MG63 (cell line): ENCODE measurements around the gene KLHL26. TPM values are rescaled to one million over a fixed set of nuclear protein-coding genes. Genes with fewer than 3 reads are reported as not detected.

Experiments used
- DNase-seq: peaks from one replicate; pipeline ENCODE4 v3.0.0-alpha.2; 2020
- H3K27me3 ChIP-seq: fragments of 250-450 bp; sonication (Bioruptor Pico); 2 replicates; pipeline ENCODE4 v1.5.1; 2020; ENCODE audit warnings: mild to moderate bottlenecking, moderate library complexity
- H3K36me3 ChIP-seq: fragments of 250-450 bp; sonication (Bioruptor Pico); 2 replicates; pipeline ENCODE4 v1.5.1; 2020; ENCODE audit warnings: mild to moderate bottlenecking, moderate library complexity
- H3K4me3 ChIP-seq: fragments of 250-450 bp; sonication (Bioruptor Pico); 2 replicates; pipeline ENCODE4 v1.5.1; 2020; ENCODE audit warnings: mild to moderate bottlenecking, moderate library complexity
- H3K9me3 ChIP-seq: fragments of 250-450 bp; sonication (Bioruptor Pico); 2 replicates; pipeline ENCODE4 v1.5.1; 2020; ENCODE audit warnings: mild to moderate bottlenecking, moderate library complexity
- total RNA-seq: library from RNA; depleted of rRNA; stranded (reverse); fragments of >200 nt; shearing (Covaris generic); gene quantifications from 2 replicates; pipeline ENCODE4 v1.2.3, GENCODE V29; 2014; ENCODE audit warnings: low replicate concordance

KLHL26 gene
- total RNA-seq, 1 experiment from 2014 or later = 8.6 TPM

DNA sequence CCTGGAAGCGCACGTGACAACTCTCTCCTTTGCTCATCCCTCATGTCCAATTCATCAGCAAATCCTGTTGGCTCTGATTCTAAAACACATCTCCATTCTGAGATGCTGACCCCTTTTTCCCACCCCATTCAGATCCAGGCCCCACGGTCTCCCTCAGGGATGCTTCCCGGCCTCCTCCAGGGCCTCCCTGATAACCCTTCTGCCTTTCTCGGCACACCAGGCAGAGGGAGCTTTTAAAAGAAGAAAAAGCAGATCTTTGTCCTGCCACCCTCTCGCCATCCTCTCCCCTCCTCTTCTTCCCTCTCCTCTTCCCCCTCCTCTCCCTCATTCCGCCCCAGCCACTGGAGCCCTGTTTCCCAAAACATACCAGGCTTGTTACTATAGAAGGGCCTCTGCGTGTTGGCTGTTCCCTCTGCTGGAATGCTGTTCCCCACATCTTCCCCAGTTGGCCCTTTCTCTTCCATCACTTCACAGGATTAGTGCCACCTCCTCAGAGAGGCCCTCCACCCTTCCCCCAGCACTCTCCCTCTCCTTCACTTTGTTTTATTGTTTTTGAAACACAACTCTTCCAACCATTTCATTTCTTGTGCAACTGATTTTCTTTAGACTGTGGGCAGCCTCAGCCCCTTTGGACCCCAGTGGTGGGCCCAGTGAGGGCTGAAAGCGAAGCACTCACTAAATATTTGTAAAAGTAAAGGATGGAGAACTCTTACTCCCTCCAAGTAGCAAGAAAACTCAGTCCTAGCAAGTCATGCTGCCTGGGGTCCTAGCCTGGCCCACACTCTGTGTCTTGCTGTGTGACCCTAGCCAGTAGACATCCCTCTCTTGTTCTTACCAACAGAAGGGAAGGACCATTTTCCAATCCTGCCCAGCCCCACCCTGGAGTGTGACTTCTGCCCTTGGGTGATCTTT is 27.8 kb upstream of the KLHL26 start:
- DNase-seq = no peak
- no peaks in the 10 kb centered on the region for H3K9me3 ChIP-seq
- H3K36me3 ChIP-seq = no peaks in the 10 kb centered on the region
- H3K4me3 ChIP-seq = no peak overlapping the region
- H3K27me3 ChIP-seq = peaks cover 57% of the 10 kb centered on the region

DNA sequence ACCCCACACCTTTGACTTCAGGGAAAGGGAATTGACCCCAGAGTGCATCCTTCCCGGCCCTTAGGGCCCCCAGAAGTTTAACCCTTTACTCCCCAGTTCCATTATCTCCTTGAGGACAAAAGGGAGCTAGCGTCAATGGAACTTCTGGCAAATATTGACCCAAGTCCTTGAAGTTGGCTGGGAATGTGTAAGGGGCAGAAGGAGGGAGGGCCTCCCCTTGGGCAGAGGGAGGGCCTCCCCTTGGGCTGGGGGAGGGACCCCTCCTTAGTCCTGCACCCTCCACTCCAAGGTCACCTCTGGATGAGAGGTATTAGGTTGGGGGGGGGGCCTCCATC is 27.1 kb upstream of the KLHL26 start:
- Histone ChIP-seq H3K27me3 (peaks cover 57% of the 10 kb centered on the region), H3K4me3 (no peak overlapping the region), H3K36me3 (no peaks in the 10 kb centered on the region), H3K9me3 (no peaks in the 10 kb centered on the region)
- no peak for DNase-seq

DNA sequence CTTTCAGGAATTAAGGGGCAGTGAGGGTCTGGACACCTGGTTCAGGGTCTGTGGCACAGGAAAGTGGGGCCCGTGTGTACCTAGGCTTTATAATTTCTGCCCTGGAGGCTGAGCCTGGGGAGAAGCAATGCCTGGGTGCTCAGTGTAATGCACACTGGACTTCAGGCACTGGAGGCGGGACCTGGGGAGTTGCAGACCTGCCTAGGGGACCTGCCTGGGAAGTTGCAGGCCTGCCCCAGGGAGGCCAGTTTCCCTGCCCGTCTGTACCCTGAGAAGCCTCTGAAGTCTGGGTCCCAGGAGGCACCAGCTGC is 26.6 kb upstream of the KLHL26 start:
- no peak overlapping the region for H3K4me3 ChIP-seq
- peaks cover 55% of the 10 kb centered on the region for H3K27me3 ChIP-seq
- H3K9me3 ChIP-seq = no peaks in the 10 kb centered on the region
- H3K36me3 ChIP-seq = no peaks in the 10 kb centered on the region
- DNase-seq = no peak

DNA sequence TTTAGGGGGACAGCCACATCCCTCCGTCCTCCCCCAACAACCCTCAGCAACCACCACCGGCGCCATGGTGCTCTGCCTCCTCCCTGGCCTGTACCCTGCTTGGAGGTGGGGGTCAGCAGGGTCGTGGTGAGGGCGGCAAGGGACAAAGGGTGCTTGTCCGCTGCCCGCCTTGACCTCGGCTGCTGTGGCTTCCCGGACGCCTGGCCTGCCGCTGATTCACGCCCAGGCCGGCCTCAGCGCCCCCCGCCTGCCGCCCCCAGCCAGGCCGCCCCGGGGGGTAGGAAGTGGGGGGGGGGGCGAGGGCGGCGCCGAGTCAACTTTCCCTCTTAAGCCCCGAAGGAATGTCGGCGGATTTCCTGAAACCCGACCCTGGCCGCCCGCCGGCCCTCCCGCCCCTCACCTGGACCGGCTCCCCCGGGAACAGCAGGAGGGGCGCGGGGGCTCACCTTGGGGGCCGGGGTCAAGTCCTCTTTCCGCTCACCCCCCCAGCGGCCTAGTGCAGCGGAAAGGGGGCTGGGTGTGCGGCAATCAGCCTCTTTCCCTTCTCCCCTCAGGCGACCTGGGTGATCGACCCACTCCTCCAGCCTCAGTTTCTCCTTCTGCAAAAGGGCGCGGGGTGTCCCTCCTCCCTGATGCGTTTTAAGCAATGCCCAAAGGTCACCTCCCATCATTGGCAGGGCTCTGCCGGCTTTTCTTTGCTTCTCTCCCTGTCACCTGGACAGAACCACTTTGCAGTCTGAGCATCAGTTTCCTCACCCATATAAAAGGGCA is 26.1 kb upstream of the KLHL26 start:
- Histone ChIP-seq H3K4me3 (no peak overlapping the region), H3K9me3 (no peaks in the 10 kb centered on the region), H3K36me3 (no peaks in the 10 kb centered on the region), H3K27me3 (peaks cover 52% of the 10 kb centered on the region)
- DNase-seq = no peak

DNA sequence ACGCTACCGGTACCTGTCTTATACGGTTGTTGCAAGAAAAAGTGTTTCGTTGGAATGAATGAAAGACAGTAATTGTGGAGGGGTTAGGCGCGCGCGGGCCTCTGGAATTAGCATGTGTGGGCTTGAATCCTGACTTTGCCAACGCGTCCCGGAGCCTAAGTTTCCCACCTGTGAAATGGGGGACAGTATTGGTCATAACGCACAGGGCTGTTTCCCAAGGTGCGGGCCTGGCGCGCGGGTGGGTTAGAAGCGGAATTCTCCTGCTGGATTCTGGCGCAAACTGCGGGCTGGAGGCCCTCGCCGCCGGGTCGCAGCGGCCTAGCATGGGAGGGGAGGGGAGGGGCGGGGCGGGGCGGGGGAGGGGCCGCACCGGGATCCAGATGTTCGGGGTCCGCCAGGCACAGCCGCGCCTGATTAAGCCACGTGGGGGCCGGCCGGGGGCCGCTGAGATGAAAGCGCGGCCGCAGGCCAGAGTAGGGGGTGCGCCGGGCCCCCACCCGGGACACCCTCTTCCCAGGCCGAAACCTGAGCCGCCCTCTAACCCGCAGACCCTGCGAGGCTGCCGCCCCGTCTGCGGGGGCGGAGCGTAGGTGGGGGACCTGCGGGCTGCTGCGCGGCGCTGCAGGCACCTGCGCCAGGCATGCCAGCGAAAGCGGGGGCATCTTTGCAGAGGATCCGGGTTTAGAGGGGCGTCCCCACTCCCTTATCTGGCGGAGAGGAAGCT is 25.3 kb upstream of the KLHL26 start:
- Histone ChIP-seq H3K27me3 (peaks cover 49% of the 10 kb centered on the region), H3K4me3 (no peak overlapping the region), H3K36me3 (no peaks in the 10 kb centered on the region), H3K9me3 (no peaks in the 10 kb centered on the region)
- no peak for DNase-seq

DNA sequence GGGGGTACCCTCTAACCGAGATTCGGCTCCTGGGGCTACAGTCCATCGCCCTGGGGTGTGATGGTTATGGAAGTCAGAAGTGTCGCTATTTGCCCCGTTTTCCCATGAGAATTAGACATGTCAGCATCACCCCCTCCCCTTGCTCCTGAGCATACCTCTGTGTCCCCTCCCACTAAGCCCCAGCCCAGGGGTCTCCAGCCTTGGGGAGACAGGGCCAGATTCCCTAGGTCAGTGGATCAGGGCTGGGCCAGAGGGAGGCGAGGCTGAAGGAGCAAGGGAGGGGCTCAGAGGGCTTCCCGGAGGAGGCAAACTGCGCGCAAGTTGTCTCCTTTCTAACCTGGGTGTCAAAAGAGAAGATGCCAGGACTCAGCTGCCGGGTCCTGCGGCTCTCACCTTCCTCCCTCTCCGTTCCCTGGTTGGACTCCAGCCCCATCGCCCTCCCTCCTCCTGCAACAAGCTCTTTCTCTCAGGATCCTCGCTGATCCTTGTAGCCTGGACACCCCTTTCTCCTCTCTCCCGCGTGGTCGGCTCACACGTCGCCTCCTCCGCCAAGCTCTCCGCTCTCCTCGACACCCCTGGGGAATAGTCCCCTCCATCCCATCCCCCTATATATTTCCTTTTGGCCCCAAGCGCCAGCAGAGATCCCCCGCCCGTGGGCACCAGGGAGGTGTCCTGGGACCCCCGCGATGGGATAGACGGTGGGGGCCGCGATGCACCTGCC is 24.6 kb upstream of the KLHL26 start:
- no peak for DNase-seq
- H3K27me3 ChIP-seq = peaks cover 48% of the 10 kb centered on the region
- H3K9me3 ChIP-seq = no peaks in the 10 kb centered on the region
- peak overlapping the region; percentile 24 for H3K4me3 ChIP-seq
- no peaks in the 10 kb centered on the region for H3K36me3 ChIP-seq

DNA sequence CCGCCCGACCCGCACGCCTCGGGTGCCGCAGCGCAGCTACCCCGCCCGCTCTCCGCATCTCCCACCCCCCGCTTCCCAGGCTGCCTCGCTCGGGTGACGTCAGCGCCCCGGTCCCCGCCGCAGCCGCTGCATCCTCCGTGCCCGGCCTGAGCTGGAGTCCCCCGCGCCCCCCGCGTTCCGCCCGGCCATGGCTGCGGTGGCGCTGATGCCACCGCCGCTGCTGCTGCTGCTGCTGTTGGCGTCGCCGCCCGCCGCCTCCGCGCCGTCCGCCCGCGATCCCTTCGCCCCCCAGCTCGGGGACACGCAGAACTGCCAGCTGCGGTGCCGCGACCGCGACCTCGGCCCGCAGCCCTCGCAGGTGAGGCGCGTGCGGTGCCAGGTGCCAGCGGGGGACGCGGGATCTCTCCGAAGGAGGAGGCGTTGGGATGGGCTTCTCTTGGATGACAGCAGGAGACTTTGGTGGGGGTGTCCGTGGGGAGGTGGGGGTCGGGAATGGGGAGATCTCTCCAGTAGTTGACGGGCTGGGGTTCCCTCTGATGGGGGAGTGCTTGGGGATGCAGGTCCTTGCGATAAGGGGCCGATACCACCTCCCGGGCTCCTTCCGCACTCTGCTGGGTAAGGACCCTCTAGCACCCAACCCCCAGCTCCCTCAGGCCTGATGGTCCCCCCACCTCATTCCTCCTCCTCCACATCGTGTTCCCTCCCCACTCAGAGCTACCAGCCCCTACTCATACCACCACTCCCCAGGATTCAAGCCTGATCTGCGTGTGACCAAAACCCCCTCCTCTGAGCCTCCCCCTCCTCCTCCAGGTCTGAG is 23.8 kb upstream of the KLHL26 start, which contains the start of gene TMEM59L:
Gene TMEM59L (plus strand): TSS at position 99 of the 817 bp plus-strand sequence. CDS start 89 bp downstream, at position 188.
- H3K9me3 ChIP-seq = no peaks in the 10 kb centered on the region
- H3K36me3 ChIP-seq = no peaks in the 10 kb centered on the region
- H3K27me3 ChIP-seq = peaks cover 41% of the 10 kb centered on the region
- DNase-seq = no peak
- H3K4me3 ChIP-seq = peak within 1 kb of the TSS; percentile 24

DNA sequence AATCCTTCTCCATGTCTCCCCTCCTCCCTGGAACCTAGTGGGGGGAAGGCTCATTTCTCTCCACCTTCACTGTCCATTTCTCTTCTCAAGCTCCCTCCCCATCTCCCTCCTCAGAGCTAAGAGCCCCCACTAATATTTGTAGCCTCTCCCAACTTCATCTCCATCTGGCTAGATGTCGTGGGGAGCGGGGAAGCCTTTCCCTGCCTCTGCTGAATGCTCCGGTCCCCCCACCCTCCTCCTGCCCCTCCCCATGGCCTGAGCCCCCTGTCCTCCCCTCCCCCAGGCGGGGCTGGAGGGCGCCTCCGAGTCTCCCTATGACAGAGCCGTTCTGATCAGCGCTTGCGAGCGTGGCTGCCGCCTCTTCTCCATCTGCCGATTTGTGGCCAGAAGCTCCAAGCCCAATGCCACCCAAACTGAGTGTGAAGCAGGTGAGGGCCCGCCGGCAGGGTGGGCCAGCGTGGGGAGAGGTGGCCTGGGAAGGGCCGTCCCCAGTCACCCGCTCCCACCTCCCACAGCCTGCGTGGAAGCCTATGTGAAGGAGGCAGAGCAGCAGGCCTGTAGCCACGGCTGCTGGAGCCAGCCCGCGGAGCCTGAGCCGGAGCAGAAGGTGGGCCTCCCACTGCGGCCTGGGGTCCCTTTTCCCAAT is 23.1 kb upstream of the KLHL26 start:
- Histone ChIP-seq H3K9me3 (no peaks in the 10 kb centered on the region), H3K36me3 (no peaks in the 10 kb centered on the region), H3K27me3 (peaks cover 36% of the 10 kb centered on the region), H3K4me3 (no peak overlapping the region)
- no peak for DNase-seq

DNA sequence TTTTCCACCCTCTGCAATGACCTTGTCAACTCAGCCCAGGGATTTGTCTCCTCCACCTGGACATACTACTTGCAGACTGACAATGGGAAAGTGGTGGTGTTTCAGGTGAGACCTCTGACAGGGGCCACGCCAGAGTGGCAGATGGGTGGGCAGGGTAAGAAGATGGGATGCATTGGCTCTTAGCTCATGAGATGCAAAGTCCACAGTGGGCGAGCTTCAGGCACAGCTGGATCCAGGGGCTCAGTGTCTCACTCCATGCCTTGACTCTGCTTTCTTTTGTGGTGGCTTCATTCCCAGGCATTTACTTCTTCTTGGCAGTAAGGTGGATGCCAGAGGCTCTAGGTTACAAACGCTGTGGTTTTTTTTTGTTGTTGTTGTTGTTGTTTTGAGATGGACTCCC is 20.8 kb upstream of the KLHL26 start:
- H3K4me3 ChIP-seq = no peak overlapping the region
- H3K36me3 ChIP-seq = no peaks in the 10 kb centered on the region
- H3K27me3 ChIP-seq = peaks cover 24% of the 10 kb centered on the region
- no peak for DNase-seq
- H3K9me3 ChIP-seq = no peaks in the 10 kb centered on the region

DNA sequence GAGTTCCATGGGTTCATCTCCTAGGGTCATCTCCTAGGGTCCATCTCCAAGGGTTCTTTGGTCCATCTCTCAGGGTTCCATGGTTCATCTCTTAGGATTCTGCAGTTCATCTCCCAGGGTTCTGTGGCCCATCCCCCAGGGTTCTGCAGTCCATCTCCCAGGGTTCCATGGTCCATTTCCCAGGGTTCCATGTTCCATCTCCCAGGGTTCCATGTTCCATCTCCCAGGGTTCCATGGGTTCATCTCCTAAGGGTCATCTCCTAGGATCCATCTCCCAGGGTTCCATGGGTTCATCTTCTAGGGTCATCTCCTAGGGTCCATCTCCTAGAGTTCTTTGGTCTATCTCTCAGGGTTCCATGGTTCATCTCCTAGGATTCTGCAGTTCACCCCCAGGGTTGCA is 19.3 kb upstream of the KLHL26 start:
- Histone ChIP-seq H3K36me3 (no peaks in the 10 kb centered on the region), H3K9me3 (no peaks in the 10 kb centered on the region), H3K27me3 (peaks cover 10% of the 10 kb centered on the region), H3K4me3 (no peak overlapping the region)
- DNase-seq = no peak

DNA sequence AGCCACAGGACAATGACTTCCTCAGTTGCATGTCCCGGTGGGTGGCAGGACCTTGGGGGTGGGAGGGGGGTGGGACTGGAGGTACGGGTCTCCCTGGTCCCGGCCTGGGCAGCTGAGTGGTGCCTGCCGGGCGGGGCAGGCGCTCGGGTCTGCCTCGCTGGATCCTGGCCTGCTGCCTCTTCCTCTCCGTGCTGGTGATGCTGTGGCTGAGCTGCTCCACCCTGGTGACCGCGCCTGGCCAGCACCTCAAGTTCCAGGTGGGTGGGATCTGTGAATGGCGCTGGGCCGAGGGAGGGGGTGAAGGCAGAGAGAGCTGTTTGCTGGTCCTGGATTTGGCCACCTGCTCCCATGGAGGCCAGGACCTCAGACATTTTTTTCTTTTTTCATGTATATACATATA is 18.6 kb upstream of the KLHL26 start:
- H3K27me3 ChIP-seq = peaks cover 3% of the 10 kb centered on the region
- no peak for DNase-seq
- H3K4me3 ChIP-seq = no peak overlapping the region
- H3K9me3 ChIP-seq = no peaks in the 10 kb centered on the region
- H3K36me3 ChIP-seq = no peaks in the 10 kb centered on the region

DNA sequence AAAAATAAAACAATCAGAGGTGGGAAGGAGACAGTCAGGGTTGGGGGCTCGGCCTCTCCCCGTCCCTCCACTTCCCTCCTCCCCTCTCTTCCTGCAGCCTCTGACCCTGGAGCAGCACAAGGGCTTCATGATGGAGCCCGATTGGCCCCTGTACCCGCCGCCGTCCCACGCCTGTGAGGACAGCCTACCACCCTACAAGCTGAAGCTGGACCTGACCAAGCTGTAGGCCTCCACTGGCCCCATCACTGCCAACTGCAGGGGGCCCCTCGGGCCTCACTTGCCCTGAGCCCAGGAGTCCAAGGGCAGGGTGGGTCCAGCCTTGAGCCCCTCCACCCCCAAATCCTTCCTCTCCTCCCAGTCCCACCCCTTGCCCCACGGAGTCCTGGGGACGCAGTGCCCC is 16.5 kb upstream of the KLHL26 start:
- no peak overlapping the region for H3K4me3 ChIP-seq
- DNase-seq = no peak
- H3K27me3 ChIP-seq = no peaks in the 10 kb centered on the region; the same call in 1 of the 2 replicates
- H3K36me3 ChIP-seq = no peaks in the 10 kb centered on the region
- no peaks in the 10 kb centered on the region for H3K9me3 ChIP-seq

DNA sequence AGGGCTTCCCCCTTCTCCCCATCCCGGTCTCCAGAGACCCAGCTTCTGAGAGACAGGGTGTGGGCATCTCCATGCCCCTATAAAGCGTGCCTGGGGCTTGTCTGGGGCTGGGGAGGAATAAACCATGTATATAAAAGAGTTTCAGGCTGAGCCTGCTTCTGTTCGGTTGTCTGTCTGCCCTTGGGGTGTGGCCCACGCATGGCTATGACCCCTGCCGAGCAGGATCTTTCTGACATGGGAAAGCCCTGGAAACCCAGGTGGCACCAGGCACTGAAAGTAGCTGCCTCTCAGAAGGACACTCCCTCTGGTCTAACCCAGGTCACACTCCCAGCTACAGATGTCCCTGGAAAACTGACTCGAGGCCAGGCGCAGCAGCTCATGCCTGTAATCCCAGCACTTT is 15.9 kb upstream of the KLHL26 start:
- Histone ChIP-seq H3K4me3 (no peak overlapping the region), H3K9me3 (no peaks in the 10 kb centered on the region), H3K27me3 (no peaks in the 10 kb centered on the region), H3K36me3 (no peaks in the 10 kb centered on the region)
- no peak for DNase-seq

DNA sequence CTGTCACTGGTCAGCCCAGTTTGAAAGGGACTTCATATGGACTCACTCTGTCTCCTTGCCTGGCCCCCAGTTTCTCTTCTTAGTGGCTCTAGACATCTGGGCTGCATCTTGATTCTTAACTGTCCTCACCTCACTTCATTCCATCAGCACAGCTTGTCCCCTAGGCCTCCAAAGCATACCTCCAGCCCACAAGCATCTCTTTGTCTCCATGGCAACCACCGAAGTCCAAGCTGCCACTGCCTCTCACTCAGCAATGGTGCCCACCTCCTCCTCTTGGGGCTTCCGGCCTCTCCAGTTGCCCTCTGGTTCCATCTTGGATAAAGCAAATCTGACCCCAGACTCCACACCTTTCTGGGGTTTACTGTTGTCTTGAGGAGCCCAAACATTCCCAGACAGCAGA is 9.9 kb upstream of the KLHL26 start:
- H3K9me3 ChIP-seq = no peaks in the 10 kb centered on the region
- no peaks in the 10 kb centered on the region for H3K36me3 ChIP-seq

DNA sequence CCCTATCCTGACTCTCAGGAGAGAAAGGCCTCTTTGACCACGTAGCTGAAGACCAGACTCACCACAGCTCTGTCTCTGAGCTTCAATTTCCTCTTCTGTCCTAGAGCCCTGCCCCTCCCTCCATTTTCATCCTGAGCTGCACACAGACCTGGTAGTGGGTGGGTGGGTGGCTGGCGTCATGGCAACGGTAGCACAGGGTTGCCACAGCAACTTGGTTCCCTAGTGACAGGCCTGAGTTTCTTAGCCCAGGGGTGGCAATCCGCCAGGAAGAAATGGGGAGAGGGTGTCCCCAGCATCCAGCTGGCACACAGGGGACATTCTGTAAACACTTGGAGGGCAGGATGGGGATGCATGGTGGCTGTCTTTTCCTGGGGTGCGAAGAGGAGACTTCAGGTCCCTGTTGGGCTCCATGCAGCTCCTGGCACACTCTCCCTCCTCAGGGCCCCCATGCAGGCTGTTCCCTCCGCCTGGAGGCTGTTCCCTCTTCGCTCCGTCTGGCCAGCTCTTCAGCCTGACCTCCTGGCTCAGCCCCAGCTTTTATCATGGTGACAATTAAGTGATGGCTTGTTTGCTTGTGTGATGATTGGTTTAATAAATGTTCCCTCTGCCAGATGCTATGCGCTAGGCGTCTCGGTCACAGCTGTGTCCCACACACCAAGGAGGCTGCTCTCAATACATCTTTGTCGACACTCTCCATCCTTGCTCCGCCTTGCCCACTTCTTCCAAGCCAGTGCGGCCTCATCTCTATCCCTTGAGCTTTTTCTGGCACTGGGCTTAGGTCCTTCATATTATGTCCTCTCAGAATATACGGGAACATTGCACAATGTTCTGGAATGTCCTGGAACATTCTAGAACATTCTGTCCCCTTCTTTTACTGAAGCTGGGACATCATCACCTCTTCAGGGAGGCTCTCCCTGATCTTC is 7.4 kb upstream of the KLHL26 start:
- DNase-seq = no peak
- Histone ChIP-seq H3K36me3 (no peaks in the 10 kb centered on the region), H3K9me3 (no peaks in the 10 kb centered on the region), H3K27me3 (no peaks in the 10 kb centered on the region), H3K4me3 (no peak overlapping the region)

More for the DNA sequence above, 9.9 kb upstream of the KLHL26 start:
- DNase-seq = no peak
- Histone ChIP-seq H3K4me3 (no peak overlapping the region), H3K27me3 (no peaks in the 10 kb centered on the region)
